SK-N-SH (cell line): ENCODE measurements around the gene LIMK2.

Experiments
- EP300 ChIP-seq, 2 experiments: IDR thresholded peaks; 2 replicates each; pipeline versions ENCODE4 v1.4.0 to v1.6.1; 2012; ENCODE audit warnings: borderline replicate concordance in 1 of 2, low read depth in 1 of 2, low read length in 1 of 2
- FOXM1 ChIP-seq: IDR thresholded peaks from 2 replicates; pipeline ENCODE4 v1.4.0; 2012; ENCODE audit warnings: low read depth, mild to moderate bottlenecking
- GATA2 ChIP-seq: sonication (generic); formaldehyde crosslinking; IDR thresholded peaks from 2 replicates; pipeline ENCODE4 v1.5.0; 2020; ENCODE audit warnings: mild to moderate bottlenecking, missing genetic modification reagents
- JUND ChIP-seq: IDR thresholded peaks from 2 replicates; pipeline ENCODE4 v1.4.0; 2012
- MEF2A ChIP-seq: IDR thresholded peaks from 2 replicates; pipeline ENCODE4 v1.4.0; 2012; ENCODE audit warnings: low read depth, borderline replicate concordance
- MXI1 ChIP-seq: IDR thresholded peaks from 2 replicates; pipeline ENCODE4 v1.6.1; 2012; ENCODE audit warnings: mild to moderate bottlenecking, low read depth, low read length, improper control_type of control experiment
- NFIC ChIP-seq: IDR thresholded peaks from 2 replicates; pipeline ENCODE4 v1.4.0; 2012; ENCODE audit warnings: borderline replicate concordance
- NRF1 ChIP-seq: IDR thresholded peaks from 2 replicates; pipeline ENCODE4 v1.6.1; 2012; ENCODE audit warnings: low read depth, mild to moderate bottlenecking, low read length
- POLR2AphosphoS5 ChIP-seq: IDR thresholded peaks from 2 replicates; pipeline ENCODE4 v1.6.1; 2012; ENCODE audit warnings: low read depth, low read length
- RAD21 ChIP-seq: IDR thresholded peaks from 2 replicates; pipeline ENCODE4 v1.6.1; 2012; ENCODE audit warnings: mild to moderate bottlenecking, low read length
- SIN3A ChIP-seq: IDR thresholded peaks from 2 replicates; pipeline ENCODE4 v1.6.1; 2012; ENCODE audit warnings: low read depth, mild to moderate bottlenecking, low read length, moderate library complexity, borderline replicate concordance
- ZBTB33 ChIP-seq: IDR thresholded peaks from 2 replicates; pipeline ENCODE4 v1.4.0; 2012; ENCODE audit warnings: low read depth, borderline replicate concordance
- TF ChIP-seq, protein P1 (sequence below): fragments of 200-600 bp; sonication (generic); IDR thresholded peaks from 2 replicates; pipeline ENCODE4 v1.6.1; 2017; ENCODE audit warnings: antibody characterized with exemption, mild to moderate bottlenecking, moderate library complexity
- TF ChIP-seq, protein P2 (sequence below): fragments of 150-350 bp; IDR thresholded peaks from 2 replicates; pipeline ENCODE4 v1.6.1; 2016; ENCODE audit warnings: mild to moderate bottlenecking, low read depth, low read length

- TF ChIP-seq, protein P1, sequence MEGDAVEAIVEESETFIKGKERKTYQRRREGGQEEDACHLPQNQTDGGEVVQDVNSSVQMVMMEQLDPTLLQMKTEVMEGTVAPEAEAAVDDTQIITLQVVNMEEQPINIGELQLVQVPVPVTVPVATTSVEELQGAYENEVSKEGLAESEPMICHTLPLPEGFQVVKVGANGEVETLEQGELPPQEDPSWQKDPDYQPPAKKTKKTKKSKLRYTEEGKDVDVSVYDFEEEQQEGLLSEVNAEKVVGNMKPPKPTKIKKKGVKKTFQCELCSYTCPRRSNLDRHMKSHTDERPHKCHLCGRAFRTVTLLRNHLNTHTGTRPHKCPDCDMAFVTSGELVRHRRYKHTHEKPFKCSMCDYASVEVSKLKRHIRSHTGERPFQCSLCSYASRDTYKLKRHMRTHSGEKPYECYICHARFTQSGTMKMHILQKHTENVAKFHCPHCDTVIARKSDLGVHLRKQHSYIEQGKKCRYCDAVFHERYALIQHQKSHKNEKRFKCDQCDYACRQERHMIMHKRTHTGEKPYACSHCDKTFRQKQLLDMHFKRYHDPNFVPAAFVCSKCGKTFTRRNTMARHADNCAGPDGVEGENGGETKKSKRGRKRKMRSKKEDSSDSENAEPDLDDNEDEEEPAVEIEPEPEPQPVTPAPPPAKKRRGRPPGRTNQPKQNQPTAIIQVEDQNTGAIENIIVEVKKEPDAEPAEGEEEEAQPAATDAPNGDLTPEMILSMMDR = peak; percentile 75
- TF ChIP-seq MEF2A (no peak), RAD21 (peak; percentile 87), MXI1 (no peak), POLR2AphosphoS5 (no peak), FOXM1 (no peak), SIN3A (no peak), JUND (no peak), EP300 (IDR thresholded peaks at IDR 0.05; ENCODE audit: borderline replicate concordance in 1 of 2, low read depth in 1 of 2, low read length in 1 of 2) (no peak), NRF1 (no peak), ZBTB33 (no peak), GATA2 (no peak), NFIC (no peak)
- TF ChIP-seq, protein P2, sequence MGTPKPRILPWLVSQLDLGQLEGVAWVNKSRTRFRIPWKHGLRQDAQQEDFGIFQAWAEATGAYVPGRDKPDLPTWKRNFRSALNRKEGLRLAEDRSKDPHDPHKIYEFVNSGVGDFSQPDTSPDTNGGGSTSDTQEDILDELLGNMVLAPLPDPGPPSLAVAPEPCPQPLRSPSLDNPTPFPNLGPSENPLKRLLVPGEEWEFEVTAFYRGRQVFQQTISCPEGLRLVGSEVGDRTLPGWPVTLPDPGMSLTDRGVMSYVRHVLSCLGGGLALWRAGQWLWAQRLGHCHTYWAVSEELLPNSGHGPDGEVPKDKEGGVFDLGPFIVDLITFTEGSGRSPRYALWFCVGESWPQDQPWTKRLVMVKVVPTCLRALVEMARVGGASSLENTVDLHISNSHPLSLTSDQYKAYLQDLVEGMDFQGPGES = no peak
Observed at GRCh38 chr22:31230871-31231621, 18.9 kb downstream of the LIMK2 start.
